ENCODE results near the gene FBXL17. TPM values are rescaled to one million over a fixed set of nuclear protein-coding genes. Genes with fewer than 3 reads are reported as not detected.

FBXL17 gene
- total and polyA plus RNA-seq, 2 of the 4 experiments (the other 2 are of a cell fraction) = 3.9 to 8.1 TPM

GRCh38 chr5:107980923-107981692 is 400.8 kb downstream of the FBXL17 start (continued):
- TF ChIP-seq, protein P1, sequence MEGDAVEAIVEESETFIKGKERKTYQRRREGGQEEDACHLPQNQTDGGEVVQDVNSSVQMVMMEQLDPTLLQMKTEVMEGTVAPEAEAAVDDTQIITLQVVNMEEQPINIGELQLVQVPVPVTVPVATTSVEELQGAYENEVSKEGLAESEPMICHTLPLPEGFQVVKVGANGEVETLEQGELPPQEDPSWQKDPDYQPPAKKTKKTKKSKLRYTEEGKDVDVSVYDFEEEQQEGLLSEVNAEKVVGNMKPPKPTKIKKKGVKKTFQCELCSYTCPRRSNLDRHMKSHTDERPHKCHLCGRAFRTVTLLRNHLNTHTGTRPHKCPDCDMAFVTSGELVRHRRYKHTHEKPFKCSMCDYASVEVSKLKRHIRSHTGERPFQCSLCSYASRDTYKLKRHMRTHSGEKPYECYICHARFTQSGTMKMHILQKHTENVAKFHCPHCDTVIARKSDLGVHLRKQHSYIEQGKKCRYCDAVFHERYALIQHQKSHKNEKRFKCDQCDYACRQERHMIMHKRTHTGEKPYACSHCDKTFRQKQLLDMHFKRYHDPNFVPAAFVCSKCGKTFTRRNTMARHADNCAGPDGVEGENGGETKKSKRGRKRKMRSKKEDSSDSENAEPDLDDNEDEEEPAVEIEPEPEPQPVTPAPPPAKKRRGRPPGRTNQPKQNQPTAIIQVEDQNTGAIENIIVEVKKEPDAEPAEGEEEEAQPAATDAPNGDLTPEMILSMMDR (conservative IDR thresholded peaks at IDR 0.05; ENCODE audit: low read depth, low read length) = no peak
- TF ChIP-seq MXI1 (IDR thresholded peaks at IDR 0.05; ENCODE audit: borderline replicate concordance, low read depth, low read length) (no peak), CEBPB (IDR thresholded peaks at IDR 0.05; ENCODE audit: low read depth, low read length) (no peak)

- Histone ChIP-seq H2BK20ac (ENCODE audit: low read depth, low read length) (no peak overlapping the region), H3K14ac (replicated peaks; ENCODE audit: low read depth, low read length) (no peak overlapping the region), H3K4me1 (ENCODE audit: control insufficient read depth, insufficient read depth, low read length) (peaks cover 7% of the 10 kb centered on the region), H2AK9ac (replicated peaks; ENCODE audit: low read depth, low read length, poor library complexity) (no peak overlapping the region), H3K18ac (ENCODE audit: low read depth, low read length) (no peak overlapping the region), H2BK15ac (ENCODE audit: low read depth, low read length) (no peak overlapping the region), H3K79me1 (ENCODE audit: low read depth in 1 of 2, low read length in 2 of 2) (no peaks in the 10 kb centered on the region), H4K20me1 (ENCODE audit: insufficient read depth, low read length) (no peaks in the 10 kb centered on the region), H2AFZ (replicated peaks; ENCODE audit: low read length, poor library complexity) (no peak overlapping the region), H3K4ac (ENCODE audit: low read depth, low read length) (no peak overlapping the region), H3K9me1 (ENCODE audit: insufficient read depth, low read length) (no peaks in the 10 kb centered on the region), H3K9ac (ENCODE audit: low read depth, low read length) (no peak overlapping the region), H3K9me3 (ENCODE audit: control insufficient read depth, insufficient read depth, low read length) (no peaks in the 10 kb centered on the region), H3K4me3 (ENCODE audit: insufficient read depth, low read depth, low read length) (no peak overlapping the region), H2BK120ac (ENCODE audit: low read depth, low read length) (no peak overlapping the region), H4K91ac (ENCODE audit: insufficient read depth, low read depth, low read length) (no peak overlapping the region), H3K56ac (ENCODE audit: extremely low read depth, insufficient read depth, low read length) (no peak overlapping the region), H2BK5ac (ENCODE audit: low read depth, low read length, poor library complexity, severe bottlenecking) (no peak overlapping the region), H3K4me2 (ENCODE audit: low read depth, low read length) (no peak overlapping the region), H2AK5ac (ENCODE audit: low read depth, low read length) (no peak overlapping the region), H4K5ac (ENCODE audit: low read depth, low read length) (no peak overlapping the region), H3K27ac (ENCODE audit: insufficient read depth, low read length) (no peak overlapping the region), H3K23ac (ENCODE audit: low read depth, low read length) (no peak overlapping the region), H3K27me3 (ENCODE audit: control insufficient read depth, insufficient read depth, low read length) (no peaks in the 10 kb centered on the region), H3K36me3 (ENCODE audit: control insufficient read depth, insufficient read depth, low read length) (no peaks in the 10 kb centered on the region), H4K8ac (ENCODE audit: low read depth in 2 of 2, low read length in 2 of 2) (no peak overlapping the region)
- in situ Hi-C loops (cut with MboI; ENCODE audit: low sequenced_read_pairs) = no loop called here
- 100% methylated on average over 1 of the region's 2 CpGs; no CpG with 5 or more reads in 1 of the 2 experiments for WGBS, 2 experiments (ENCODE audit: extremely low coverage in 2 of 2, insufficient read length in 1 of 2)
- TF ChIP-seq POLR2A (IDR thresholded peaks at IDR 0.05; ENCODE audit: low read depth, low read length) (no peak), MXI1 (IDR thresholded peaks at IDR 0.05; ENCODE audit: borderline replicate concordance, low read depth, low read length) (no peak), RCOR1 (IDR thresholded peaks at IDR 0.05; ENCODE audit: insufficient replicate concordance, low read length) (no peak), CEBPB (IDR thresholded peaks at IDR 0.05; ENCODE audit: low read depth, low read length) (no peak), MAZ (IDR thresholded peaks at IDR 0.05; ENCODE audit: borderline replicate concordance, low read depth, low read length) (no peak), RAD21 (IDR thresholded peaks at IDR 0.05; ENCODE audit: low read length) (no peak), BHLHE40 (IDR thresholded peaks at IDR 0.05; ENCODE audit: low read depth, low read length) (no peak), CHD1 (IDR thresholded peaks at IDR 0.05; ENCODE audit: low read depth, low read length) (no peak), NFE2L2 (IDR thresholded peaks at IDR 0.05; ENCODE audit: low read depth, low read length) (no peak), MAFK (IDR thresholded peaks at IDR 0.05; ENCODE audit: low read depth, low read length) (no peak)
- TF ChIP-seq, protein P1 (conservative IDR thresholded peaks at IDR 0.05; ENCODE audit: low read depth, low read length) = no peak
- DNase-seq (no peak), ATAC-seq (ENCODE audit: low read depth) (no peak)
- ChIA-PET CTCF (interaction anchor here (0.7 kb wide), 1 partner anchor 97 kb away, joined by 4 read pairs; no protein-coding TSS in a partner anchor), POLR2A (ENCODE audit: unreplicated experiment) (no interaction called here)
- intact Hi-C loops (cut with micrococcal nuclease) = no loop called here
- BruUV-seq (replicated peaks) = no TSS peak
- dilution Hi-C loops (cut with HindIII; ENCODE audit: low sequenced_read_pairs, unreplicated experiment) = no loop called here
These were observed 402.0 kb downstream of the FBXL17 start for GRCh38 chr5:107979900-107980299.

Data from IMR-90 (cell line).